Mesenteric fat pad (tissue), 1 donor: ENCODE data around the gene ARL10. TPM values are rescaled to one million over a fixed set of nuclear protein-coding genes. Genes with fewer than 3 reads are reported as not detected.
"Not testable (repeated sequence)": the region's sequence is repeated elsewhere in the genome, so short reads cannot be mapped to it uniquely, and the experiment has no call there.

Source experiments
- DNase-seq: peaks from one replicate; pipeline ENCODE4 v3.0.0-alpha.2; 2020; ENCODE audit warnings: low spot score
- total RNA-seq: library from RNA; stranded (reverse); fragmentation: NEBNext Ultra II Directional; extraction: Animal tissue kit (Norgen Biotek cat#: 25700); gene quantifications from one replicate; pipeline ENCODE4 v1.2.1, GENCODE V29; 2021
- donor health status: DM: yes; HTN: yes; CAD: no.

Gene ARL10
- total RNA-seq, 1 donor from 2014 or later, result 4.4 TPM

DNA sequence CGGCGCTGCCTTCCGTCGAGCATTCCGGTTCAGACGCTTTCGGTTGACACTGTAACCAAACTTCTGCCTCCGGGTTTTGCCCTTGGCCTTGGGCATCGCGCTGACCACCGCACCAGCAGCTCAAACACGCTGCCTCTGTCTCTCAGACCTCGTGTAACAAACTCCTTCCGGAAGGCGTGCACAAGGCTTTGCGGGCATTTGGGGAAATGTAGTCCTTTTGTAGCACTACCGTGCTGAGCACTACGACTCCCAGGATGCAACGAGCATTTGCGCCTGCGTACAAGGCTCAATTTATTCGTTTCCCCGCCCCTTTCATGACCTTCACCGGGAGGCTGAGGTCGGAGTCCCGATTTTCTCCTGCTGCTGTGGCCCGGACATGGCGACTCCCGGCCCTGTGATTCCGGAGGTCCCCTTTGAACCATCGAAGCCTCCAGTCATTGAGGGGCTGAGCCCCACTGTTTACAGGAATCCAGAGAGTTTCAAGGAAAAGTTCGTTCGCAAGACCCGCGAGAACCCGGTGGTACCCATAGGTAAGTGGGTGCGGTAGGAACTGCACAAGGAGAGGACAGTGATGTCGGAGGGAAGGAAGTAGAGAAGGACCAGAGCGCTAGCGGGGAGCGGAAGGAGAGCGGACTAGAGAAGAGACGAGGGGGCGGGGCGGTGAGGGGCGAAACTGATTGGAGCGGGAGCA, 23.3 kb downstream of the ARL10 start, which contains the start of the genes HIGD2A and NOP16:
Gene HIGD2A (plus strand): TSS at position 308 of the 691 bp plus-strand sequence. CDS start 69 bp downstream, at position 377.
Gene NOP16 (minus strand): TSS at position 155 of the 691 bp plus-strand sequence. CDS start 59 bp downstream, at position 96.
- peak; percentile 93 for DNase-seq

- peak; percentile 98 for DNase-seq
These were observed 24.1 kb downstream of the ARL10 start for GRCh38 chr5:176389135-176390123.

DNA sequence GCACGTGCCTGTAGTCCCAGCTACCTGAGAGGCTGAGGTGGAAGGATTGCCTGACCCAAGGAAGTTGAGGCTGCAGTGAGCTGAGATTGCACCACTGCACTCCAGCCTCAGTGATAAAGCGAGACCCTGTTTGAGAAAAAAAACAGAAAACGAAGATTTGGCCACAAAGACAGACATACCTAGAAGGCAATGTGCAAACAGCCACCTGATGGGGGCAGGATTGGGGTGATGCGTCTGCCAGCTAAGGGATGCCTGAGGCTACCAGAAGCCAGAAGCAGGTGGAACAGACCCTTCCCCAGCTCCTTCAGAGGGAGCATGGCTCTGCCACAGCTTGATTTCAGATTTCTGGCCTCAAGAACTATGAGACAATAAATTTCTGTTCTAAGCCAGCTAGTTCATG, 26.2 kb downstream of the ARL10 start:
- no peak for DNase-seq

DNA sequence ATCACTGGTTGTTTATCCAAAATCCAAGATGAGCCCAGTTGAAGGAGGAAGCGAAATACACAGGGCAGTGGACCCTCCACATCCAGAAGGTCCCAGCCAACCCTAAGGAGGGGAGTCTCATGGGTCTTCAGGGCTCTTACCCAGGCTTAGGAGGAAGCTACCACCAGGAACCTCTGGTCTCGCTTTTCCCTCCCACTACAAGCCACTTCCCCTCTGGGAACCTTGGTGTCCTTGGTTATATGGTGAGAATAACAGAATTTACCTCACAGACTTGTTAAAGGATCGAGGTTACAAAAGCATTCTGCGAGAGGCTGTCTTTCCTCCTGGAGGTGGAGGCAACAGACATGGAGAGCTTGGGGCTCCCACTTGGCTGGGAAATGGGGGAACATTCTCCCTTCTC, 26.7 kb downstream of the ARL10 start:
- no peak for DNase-seq

DNA sequence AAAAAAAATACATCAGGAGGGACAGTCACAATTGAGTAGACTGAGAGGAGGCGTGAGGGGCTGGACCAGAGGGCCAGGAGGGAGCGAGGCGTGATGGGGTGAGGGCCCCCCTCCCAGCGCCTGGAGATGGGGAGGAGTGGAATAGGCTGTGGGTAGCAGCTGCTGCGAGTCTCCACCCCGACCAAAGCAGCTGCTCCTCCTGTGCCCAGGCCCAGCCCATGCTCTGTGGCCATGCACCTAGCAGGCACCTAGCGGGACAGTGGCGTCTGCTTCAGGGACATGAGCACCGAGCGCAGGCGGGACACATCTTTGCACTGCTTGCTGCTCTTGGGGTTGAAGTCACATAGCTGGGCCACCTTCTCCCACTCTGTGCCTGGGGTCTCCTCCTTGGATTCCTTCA, 27.2 kb downstream of the ARL10 start:
- no peak for DNase-seq

DNA sequence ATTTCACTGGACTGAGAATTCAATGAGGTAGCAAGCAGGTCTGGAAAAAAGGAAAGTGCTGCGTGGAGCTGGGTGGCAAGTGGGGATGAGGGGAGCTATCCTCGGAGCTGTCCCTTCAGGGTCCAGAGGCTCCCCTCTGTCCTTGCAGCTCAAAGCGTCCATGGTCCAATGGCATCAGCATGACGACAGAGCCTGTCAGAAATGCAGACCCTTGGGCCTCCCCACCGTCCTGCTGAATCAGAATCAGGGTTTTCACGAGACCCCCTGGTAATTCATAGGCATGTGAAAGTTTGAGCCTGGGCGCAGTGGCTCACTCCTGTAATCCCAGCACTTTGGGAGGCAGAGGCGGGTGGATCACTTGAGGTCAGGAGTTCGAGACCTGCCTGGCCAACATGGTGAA, 28.8 kb downstream of the ARL10 start:
- DNase-seq, result no peak

DNA sequence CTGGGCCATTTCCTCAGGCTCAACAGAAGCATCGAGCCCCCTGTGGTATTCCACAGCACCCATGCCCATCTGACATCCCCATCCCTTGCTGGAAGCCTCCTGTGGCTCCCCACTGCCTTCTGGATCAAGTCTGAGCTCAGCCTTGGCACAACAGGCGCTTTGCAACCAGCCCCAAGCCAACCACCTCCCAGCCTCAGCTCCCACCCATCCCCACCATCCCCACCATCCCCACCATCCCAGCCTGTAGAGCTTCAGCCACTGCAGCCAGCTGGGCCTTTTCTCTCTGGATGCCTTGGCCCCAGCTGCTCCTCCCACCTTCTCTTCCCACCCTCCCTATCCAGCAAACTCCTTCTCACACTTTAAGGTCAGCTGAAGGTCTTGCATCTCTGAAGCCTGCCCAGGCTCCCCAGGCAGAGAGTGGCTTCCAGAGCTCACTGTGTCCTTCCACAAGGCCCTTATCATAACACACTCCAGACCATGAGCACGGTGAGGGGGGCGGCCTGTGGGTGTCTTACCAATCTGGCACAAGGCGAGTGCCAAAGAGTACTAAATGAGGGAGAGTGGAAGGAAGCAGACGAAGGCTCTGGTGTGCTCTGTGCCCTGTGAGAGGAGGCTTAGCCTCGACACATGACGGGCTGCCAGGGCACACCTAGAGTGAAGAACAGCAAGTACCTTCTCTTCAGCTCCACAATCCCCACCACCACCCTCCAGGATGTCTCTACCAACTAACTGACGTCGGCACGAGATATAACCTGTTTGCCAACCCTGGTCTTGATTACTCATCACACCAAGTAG, 29.8 kb downstream of the ARL10 start:
- no peak for DNase-seq

DNA sequence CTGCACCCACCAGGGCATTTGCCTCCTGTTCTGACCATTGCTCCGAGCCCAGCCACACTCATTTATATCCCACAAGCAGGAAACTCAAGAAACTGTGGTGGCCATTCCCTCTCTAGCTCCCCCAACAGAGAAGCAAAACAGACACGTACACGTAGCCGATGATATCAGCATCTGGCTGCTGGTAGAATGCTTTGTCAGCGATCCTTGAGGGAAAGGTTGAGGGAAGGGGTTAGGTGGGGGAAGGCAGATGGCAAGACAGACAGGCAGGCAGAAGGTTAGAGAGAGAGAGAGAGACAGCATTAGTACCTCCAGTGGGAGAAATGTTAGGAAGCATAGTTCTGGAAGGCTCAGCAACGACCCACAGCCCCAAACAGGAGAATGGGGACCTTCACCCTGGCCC, 31.0 kb downstream of the ARL10 start:
- DNase-seq, result no peak

DNA sequence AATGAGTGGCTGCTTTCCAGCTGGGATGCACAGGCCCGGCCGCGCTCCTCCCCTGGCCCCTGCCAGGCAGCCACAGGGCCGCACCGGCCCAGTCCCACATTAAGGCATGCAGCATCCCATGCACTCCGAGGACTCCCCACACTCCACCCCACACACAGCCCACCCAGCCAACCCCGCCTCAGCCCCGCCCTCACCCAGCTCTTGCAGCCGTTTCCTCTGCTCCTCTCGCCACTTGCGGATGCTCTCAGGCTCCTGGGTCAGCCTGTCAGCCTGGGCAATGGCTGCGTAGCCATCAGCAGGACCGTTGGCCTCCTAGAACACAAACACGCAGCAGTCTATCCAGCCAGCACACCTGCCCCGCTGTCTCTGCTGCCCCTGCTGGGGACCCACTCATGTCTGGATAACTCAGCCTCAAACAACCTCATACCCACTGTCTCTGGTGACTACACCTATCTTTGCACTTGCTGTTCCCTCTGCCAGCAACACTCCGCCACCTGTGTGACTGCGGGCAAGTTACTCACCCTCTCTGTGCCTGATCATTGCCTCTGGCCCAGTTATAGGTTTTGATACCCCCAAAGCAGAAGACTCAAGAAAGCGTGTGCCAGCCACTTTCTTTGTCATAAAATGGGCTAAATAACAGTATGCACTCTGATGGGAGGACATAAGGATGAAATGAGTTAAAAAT, 32.6 kb downstream of the ARL10 start:
- no peak for DNase-seq

DNA sequence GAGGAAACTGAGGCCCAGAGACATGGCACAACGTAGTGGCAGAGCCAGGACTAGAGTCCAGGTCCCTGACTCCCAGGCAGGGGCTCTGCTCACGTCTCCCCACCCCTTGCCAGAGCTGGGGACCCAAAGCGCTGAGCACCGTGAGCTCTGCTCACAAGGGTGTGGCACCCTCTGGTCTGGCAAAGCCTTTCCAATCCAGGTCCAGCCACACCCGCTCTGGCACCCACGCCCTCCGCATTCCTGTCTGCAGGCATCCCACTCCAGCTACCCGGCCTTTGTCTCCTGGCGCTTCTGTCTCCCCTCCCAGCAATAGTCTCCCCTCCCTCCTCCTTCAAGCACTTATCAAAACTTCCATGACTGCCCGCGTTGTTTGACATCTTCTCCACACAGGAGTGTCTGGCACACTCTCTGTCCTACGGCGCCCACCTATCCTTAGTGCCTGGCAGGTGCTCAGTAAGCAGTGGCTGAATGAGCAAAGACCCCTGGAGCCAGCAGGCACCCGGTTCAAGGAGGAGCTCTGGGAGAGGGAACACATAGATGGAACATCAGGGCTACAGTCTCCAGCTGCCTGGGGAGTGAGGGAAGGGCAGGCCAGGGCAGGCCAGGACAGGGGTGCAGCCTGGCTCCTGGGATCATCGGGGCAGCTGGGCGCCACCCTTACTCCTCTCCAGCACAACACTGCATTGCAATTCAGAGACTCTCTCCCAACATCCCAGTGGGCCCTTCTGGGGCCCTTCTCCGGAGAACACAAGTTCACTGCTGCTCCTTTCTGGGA, 35.3 kb downstream of the ARL10 start:
- DNase-seq, result no peak

- no peak for DNase-seq
These were observed 36.3 kb downstream of the ARL10 start for GRCh38 chr5:176401281-176402205.

DNA sequence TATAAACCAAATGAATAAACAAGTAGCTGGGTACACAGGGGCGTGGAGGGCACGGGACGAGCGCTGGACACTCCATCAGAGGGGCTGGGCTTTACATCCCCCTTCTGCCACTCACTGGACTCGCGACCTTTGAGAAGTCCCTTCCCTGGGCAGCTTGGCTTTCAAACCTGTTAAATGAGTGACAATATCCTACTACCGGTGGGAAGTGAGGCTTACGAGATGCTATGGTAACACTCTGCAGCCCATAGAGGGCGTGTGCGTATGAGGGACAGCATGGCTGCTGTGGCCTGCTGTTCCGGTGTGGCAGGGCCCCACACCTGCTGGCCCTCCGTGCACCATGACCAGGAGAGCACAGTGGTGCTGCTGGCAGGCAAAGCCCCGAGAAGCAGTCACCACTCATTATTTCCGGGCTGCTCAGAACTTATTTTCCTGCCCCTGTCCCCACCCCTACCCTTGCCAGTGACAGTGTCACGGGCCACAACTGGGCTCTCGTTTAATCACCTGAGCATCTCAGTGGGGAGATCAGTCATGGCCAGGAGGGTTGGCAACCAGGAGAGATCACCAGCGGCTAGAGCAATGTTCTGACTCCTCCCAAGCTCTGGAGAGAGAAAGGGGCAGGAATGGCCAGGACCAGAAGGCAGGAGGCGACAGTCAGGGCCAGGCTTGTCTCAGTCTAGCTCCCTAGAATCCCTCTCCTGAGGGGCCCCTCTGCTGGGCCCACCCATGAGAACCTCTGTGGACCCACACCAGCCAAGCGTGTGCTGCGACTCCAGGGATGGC, 40.6 kb downstream of the ARL10 start:
- no peak for DNase-seq

DNA sequence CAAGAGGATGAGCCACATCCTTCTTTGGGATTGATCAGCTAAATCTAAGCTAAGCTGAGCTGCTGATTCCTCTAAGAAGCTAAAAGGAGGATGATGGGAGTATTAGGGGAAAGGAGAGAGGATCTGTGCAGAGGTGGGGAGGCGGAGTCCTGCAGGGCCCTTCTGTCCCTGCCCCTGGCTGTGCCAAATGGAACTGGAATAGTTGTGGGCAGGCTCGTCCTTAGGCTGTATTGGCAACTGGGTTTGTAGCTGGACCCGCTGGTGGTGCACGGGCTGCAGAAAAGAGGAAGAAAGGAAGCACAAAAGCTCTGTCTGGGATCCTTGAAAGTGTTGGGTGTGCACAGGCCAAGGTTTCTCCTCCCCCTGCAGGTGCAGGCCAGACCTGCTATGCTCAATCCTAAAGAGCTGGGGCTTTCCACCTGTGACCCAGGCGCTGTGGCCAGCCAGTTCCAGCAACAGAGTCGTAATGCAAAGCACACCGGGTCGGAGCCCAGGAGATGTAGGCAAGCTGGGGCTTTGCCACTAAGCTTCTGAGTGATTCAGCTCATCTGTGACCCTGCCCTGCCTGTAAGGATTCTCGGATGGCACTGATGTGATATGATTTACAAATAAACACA, 41.3 kb downstream of the ARL10 start:
- DNase-seq, result no peak

- DNase-seq, result no peak
These were observed 42.4 kb downstream of the ARL10 start for GRCh38 chr5:176407456-176408251.

DNA sequence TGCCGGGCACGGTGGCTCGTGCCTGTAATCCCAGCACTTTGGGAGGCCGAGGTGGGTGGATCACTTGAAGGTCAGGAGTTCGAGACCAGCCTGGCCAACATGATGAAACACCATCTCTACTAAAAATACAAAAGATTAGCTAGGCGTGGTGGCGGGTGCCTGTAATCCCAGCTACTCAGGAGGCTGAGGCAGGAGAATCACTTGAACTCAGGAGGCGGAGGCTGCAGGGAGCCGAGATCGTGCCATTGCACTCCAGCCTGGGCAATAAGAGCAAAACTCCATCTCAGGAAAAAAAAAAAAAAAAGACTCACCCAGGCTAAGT, 42.9 kb downstream of the ARL10 start:
- DNase-seq, result not testable (repeated sequence)

DNA sequence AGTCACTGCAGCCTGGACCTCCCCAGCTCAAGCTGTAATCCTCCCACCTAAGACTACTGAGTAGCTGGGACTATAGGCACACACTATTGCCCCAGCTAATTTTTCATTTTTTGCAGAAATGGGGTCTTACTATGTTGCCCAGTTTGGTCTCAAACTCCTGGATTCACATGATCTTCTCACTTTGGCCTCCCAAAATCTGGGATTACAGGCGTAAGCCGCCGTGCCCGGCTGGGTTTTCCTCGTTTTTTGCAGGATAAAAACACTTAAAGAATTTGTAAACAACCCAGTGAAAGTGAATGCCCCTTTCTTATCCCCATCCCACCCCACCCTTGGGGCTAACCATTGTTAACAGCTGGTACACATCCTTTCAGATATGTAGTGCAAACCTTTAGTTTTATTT, 43.3 kb downstream of the ARL10 start:
- DNase-seq, result no peak

GRCh38 chr5:176409765-176410164, 44.5 kb downstream of the ARL10 start:
- no peak for DNase-seq
